ENCODE data around the gene NLGN1. TPM values are rescaled to one million over a fixed set of nuclear protein-coding genes. Genes with fewer than 3 reads are reported as not detected.

The NLGN1 gene
- polyA plus RNA-seq, 1 donor from 2014 or later = 2.7 TPM

- no peak for TF ChIP-seq CTCF (IDR thresholded peaks at IDR 0.05; ENCODE audit: poor library complexity, severe bottlenecking)
- no peak for TF ChIP-seq POLR2AphosphoS5 (IDR thresholded peaks at IDR 0.05)
- no peak for TF ChIP-seq TAF1 (IDR thresholded peaks at IDR 0.05; ENCODE audit: low read depth)
- TF ChIP-seq REST (IDR thresholded peaks at IDR 0.05; ENCODE audit: borderline replicate concordance) = no peak
- TF ChIP-seq EZH2 (IDR thresholded peaks at IDR 0.05; ENCODE audit: borderline replicate concordance, insufficient read depth, low read length, poor library complexity, severe bottlenecking) = no peak
- no peak for TF ChIP-seq MXI1 (conservative IDR thresholded peaks at IDR 0.05; ENCODE audit: poor library complexity, severe bottlenecking)
- no peak for TF ChIP-seq EP300 (conservative IDR thresholded peaks at IDR 0.05; ENCODE audit: poor library complexity, severe bottlenecking)
- no peak for TF ChIP-seq SMC3 (conservative IDR thresholded peaks at IDR 0.05; ENCODE audit: poor library complexity)
- TF ChIP-seq RAD21 (conservative IDR thresholded peaks at IDR 0.05) = no peak
- Histone ChIP-seq H3K9me3 (ENCODE audit: low read length) (no peaks in the 10 kb centered on the region), H4K20me1 (ENCODE audit: insufficient read depth) (no peaks in the 10 kb centered on the region), H3K4me3 (ENCODE audit: low read length) (no peak overlapping the region), H3K9me2 (ENCODE audit: insufficient read depth, low read length) (no peaks in the 10 kb centered on the region), H3K79me2 (replicated peaks; ENCODE audit: insufficient read depth, low read length) (no peaks in the 10 kb centered on the region), H3K9ac (ENCODE audit: low read length) (no peak overlapping the region), H2AFZ (ENCODE audit: low read depth, low read length) (no peak overlapping the region), H3K27ac (ENCODE audit: low read length) (no peak overlapping the region), H3K27me3 (ENCODE audit: insufficient read depth, low read depth, low read length) (no peaks in the 10 kb centered on the region), H3F3A (ENCODE audit: insufficient read depth, low read length, poor library complexity, severe bottlenecking) (no peaks in the 10 kb centered on the region), H3K36me3 (ENCODE audit: insufficient read depth, low read length) (no peaks in the 10 kb centered on the region), H3K4me2 (ENCODE audit: low read length) (no peak overlapping the region)
These were observed 171.1 kb downstream of the NLGN1 start for GRCh38 chr3:173568623-173569022.

- H3K9me2 ChIP-seq (ENCODE audit: insufficient read depth, low read length) = no peaks in the 10 kb centered on the region
- H2AFZ ChIP-seq (ENCODE audit: low read depth, low read length) = no peak overlapping the region
- no peak overlapping the region for H3K27ac ChIP-seq (ENCODE audit: low read length)
- H3K79me2 ChIP-seq (replicated peaks; ENCODE audit: insufficient read depth, low read length) = peaks cover 3% of the 10 kb centered on the region
- H4K20me1 ChIP-seq (ENCODE audit: insufficient read depth) = no peaks in the 10 kb centered on the region
- peaks cover 11% of the 10 kb centered on the region for H3K27me3 ChIP-seq (ENCODE audit: insufficient read depth, low read depth, low read length)
- H3K36me3 ChIP-seq (ENCODE audit: insufficient read depth, low read length) = no peaks in the 10 kb centered on the region
- H3K4me2 ChIP-seq (ENCODE audit: low read length) = no peak overlapping the region
- H3K9me3 ChIP-seq (ENCODE audit: low read length) = no peaks in the 10 kb centered on the region
- no peak overlapping the region for H3K9ac ChIP-seq (ENCODE audit: low read length)
- H3F3A ChIP-seq (ENCODE audit: insufficient read depth, low read length, poor library complexity, severe bottlenecking) = no peaks in the 10 kb centered on the region
- H3K4me3 ChIP-seq (ENCODE audit: low read length) = no peak overlapping the region
- TF ChIP-seq SMC3 (conservative IDR thresholded peaks at IDR 0.05; ENCODE audit: poor library complexity) = no peak
- TF ChIP-seq REST (IDR thresholded peaks at IDR 0.05; ENCODE audit: borderline replicate concordance) = no peak
- TF ChIP-seq CTCF (IDR thresholded peaks at IDR 0.05; ENCODE audit: poor library complexity, severe bottlenecking) = no peak
- no peak for TF ChIP-seq POLR2AphosphoS5 (IDR thresholded peaks at IDR 0.05)
- TF ChIP-seq EZH2 (IDR thresholded peaks at IDR 0.05; ENCODE audit: borderline replicate concordance, insufficient read depth, low read length, poor library complexity, severe bottlenecking) = no peak
- TF ChIP-seq TAF1 (IDR thresholded peaks at IDR 0.05; ENCODE audit: low read depth) = no peak
- TF ChIP-seq MXI1 (conservative IDR thresholded peaks at IDR 0.05; ENCODE audit: poor library complexity, severe bottlenecking) = no peak
- no peak for TF ChIP-seq RAD21 (conservative IDR thresholded peaks at IDR 0.05)
- TF ChIP-seq EP300 (conservative IDR thresholded peaks at IDR 0.05; ENCODE audit: poor library complexity, severe bottlenecking) = no peak
These were observed 186.0 kb downstream of the NLGN1 start for GRCh38 chr3:173583496-173583895.

Data from neural cell (in vitro differentiated cells).